CD8-positive, alpha-beta memory T cell (primary cell): ENCODE results near the gene CYLD. TPM values are rescaled to one million over a fixed set of nuclear protein-coding genes. Genes with fewer than 3 reads are reported as not detected.
A peak's percentile ranks its signal among the peaks of the same experiment; 100 is the strongest.

Experiments used
- CTCF ChIA-PET: fragments of 350-600 bp; sonication (Branson Sonifier 250); formaldehyde crosslinking; loops from one replicate; lab custom pipeline; 2021; ENCODE audit warnings: antibody characterized with exemption; lab: Charles Lee
- POLR2A ChIA-PET: fragments of 350-600 bp; sonication (Branson Sonifier 250); formaldehyde crosslinking; loops from one replicate; lab custom pipeline; 2021; ENCODE audit warnings: antibody characterized with exemption; lab: Charles Lee
- DNase-seq, 5 donors: peaks; one replicate each; pipeline versions ENCODE4 v3.0.0 to v3.0.0-alpha.2; 2020 to 2022; ENCODE audit warnings: mixed read lengths in 1 of 5
- H3K27ac ChIP-seq: one replicate; pipeline ENCODE4 v1.7.0; 2013; ENCODE audit warnings: low read depth, mild to moderate bottlenecking, low read length, moderate library complexity
- H3K27me3 ChIP-seq: 2 replicates; pipeline ENCODE4 v1.7.0; 2013; ENCODE audit warnings: low read length, mild to moderate bottlenecking; ENCODE audit not compliant: insufficient read depth, poor library complexity, severe bottlenecking
- H3K36me3 ChIP-seq: 2 replicates; pipeline ENCODE4 v1.7.0; 2013; ENCODE audit warnings: mild to moderate bottlenecking, low read length, moderate library complexity; ENCODE audit not compliant: insufficient read depth
- H3K4me1 ChIP-seq: 2 replicates; pipeline ENCODE4 v1.7.0; 2013; ENCODE audit warnings: mild to moderate bottlenecking, low read length, moderate library complexity; ENCODE audit not compliant: insufficient read depth
- H3K4me3 ChIP-seq: 2 replicates; pipeline ENCODE4 v1.7.0; 2013; ENCODE audit warnings: mild to moderate bottlenecking, low read length
- H3K9me3 ChIP-seq: 2 replicates; pipeline ENCODE4 v1.7.0; 2013; ENCODE audit warnings: mild to moderate bottlenecking, low read length
- H3K27ac Mint-ChIP-seq, 8 donors: one replicate each; pipeline ENCODE4 v1.8.0; 2020 to 2021; ENCODE audit warnings: mixed read lengths in 8 of 8, mild to moderate bottlenecking in 6 of 8, inconsistent platforms in 3 of 8, moderate library complexity in 3 of 8
- H3K27me3 Mint-ChIP-seq, 2 donors: one replicate each; pipeline ENCODE4 v1.8.0; 2020 to 2021; ENCODE audit warnings: mixed read lengths in 2 of 2, mild to moderate bottlenecking in 1 of 2, moderate library complexity in 1 of 2
- H3K36me3 Mint-ChIP-seq, 3 donors: one replicate each; pipeline ENCODE4 v1.8.0; 2020 to 2021; ENCODE audit warnings: mixed read lengths in 3 of 3, inconsistent platforms in 1 of 3, mild to moderate bottlenecking in 1 of 3
- H3K4me1 Mint-ChIP-seq, 3 donors: one replicate each; pipeline ENCODE4 v1.8.0; 2020 to 2021; ENCODE audit warnings: mixed read lengths in 3 of 3, inconsistent platforms in 1 of 3, mild to moderate bottlenecking in 1 of 3
- H3K4me3 Mint-ChIP-seq, 7 donors: one replicate each; pipeline ENCODE4 v1.8.0; 2020 to 2021; ENCODE audit warnings: mixed read lengths in 7 of 7, mild to moderate bottlenecking in 6 of 7, moderate library complexity in 4 of 7, inconsistent platforms in 2 of 7
- H3K9me3 Mint-ChIP-seq, 5 donors: one replicate each; pipeline ENCODE4 v1.8.0; 2020 to 2022; ENCODE audit warnings: mixed read lengths in 5 of 5, mild to moderate bottlenecking in 3 of 5, moderate library complexity in 2 of 5, inconsistent platforms in 1 of 5
- polyA plus RNA-seq: library from polyadenylated mRNA; unstranded; fragments of 300-500 nt; fragmentation: Illumina TruSeq; gene quantifications from one replicate; pipeline ENCODE4 v1.2.3, GENCODE V29; 2021
- total RNA-seq, 2 experiments: library from RNA; stranded (reverse); gene quantifications; one replicate each; pipeline ENCODE4 v1.2.3, GENCODE V29; 2021

CYLD gene
- total and polyA plus RNA-seq, 3 experiments from 2014 or later: 105 to 152 (median 144) TPM

DNA sequence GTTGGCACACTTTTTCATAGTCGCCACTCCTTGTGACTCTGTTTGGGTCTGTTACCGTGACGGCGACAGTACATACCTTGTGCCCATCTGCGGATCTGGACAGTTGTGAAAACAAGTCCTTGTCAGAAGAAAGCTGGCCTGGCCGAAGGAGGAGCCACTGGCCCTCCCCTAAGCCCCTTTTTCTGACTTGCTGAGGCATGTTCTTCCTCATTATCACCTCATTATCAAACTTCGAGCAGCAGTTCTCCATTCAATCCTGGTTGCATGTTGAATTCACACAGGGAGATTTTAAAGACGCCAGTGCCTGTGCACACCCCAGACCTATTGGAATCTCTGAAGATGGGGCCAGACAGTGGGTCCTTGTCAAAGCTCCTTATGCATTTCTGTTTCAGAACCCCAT lies 61.1 kb downstream of the CYLD start:
- Histone ChIP-seq H3K9me3 (no peaks in the 10 kb centered on the region), H3K27ac (no peak overlapping the region), H3K4me3 (no peak overlapping the region), H3K4me1 (peaks cover 6% of the 10 kb centered on the region), H3K27me3 (no peaks in the 10 kb centered on the region), H3K36me3 (peaks cover 5% of the 10 kb centered on the region)
- Mint-ChIP-seq H3K4me3 (no peak overlapping the region), H3K36me3 (peaks cover 0 to 37% (median 4%) of the 10 kb centered on the region in 3 donors), H3K4me1 (peaks cover 10 to 13% (median 10%) of the 10 kb centered on the region in 3 donors), H3K9me3 (no peaks in the 10 kb centered on the region), H3K27me3 (no peaks in the 10 kb centered on the region), H3K27ac (peak overlapping the region in 2 of 8 donors; percentile 29 to 32)
- DNase-seq: no peak
- ChIA-PET POLR2A (no interaction called here), CTCF (interaction anchor here (1.5 kb wide), 1 partner anchor 590 kb away, joined by 4 read pairs; no protein-coding TSS in a partner anchor)

- POLR2A ChIA-PET: no interaction called here
- CTCF ChIA-PET: interaction anchor here (1.1 to 5.2 kb wide), 8 partner anchors 8 to 780 kb away, joined by 4 to 79 read pairs (median 22); partner anchors contain the start of gene CNEP1R1
Observed at GRCh38 chr16:50804290-50804907, 62.5 kb downstream of the CYLD start.

GRCh38 chr16:50806099-50807062 lies 64.5 kb downstream of the CYLD start:
- Mint-ChIP-seq H3K4me3 (peak overlapping the region; percentile 15 to 87 (median 80)), H3K27ac (peak overlapping the region; percentile 4 to 91 (median 78)), H3K9me3 (no peaks in the 10 kb centered on the region)

More at GRCh38 chr16:50804290-50804907, 62.5 kb downstream of the CYLD start:
- Histone ChIP-seq H3K4me3 (no peak overlapping the region), H3K27ac (no peak overlapping the region), H3K9me3 (no peaks in the 10 kb centered on the region), H3K36me3 (no peaks in the 10 kb centered on the region), H3K27me3 (no peaks in the 10 kb centered on the region), H3K4me1 (peaks cover 6% of the 10 kb centered on the region)
- Mint-ChIP-seq H3K27me3 (no peaks in the 10 kb centered on the region), H3K9me3 (no peaks in the 10 kb centered on the region), H3K27ac (peak overlapping the region in 5 of 8 donors; percentile 46 to 57 (median 54)), H3K36me3 (peaks cover 0 to 23% (median 0%) of the 10 kb centered on the region in 3 donors), H3K4me3 (peak overlapping the region in 1 of 7 donors; percentile 74), H3K4me1 (peaks cover 8 to 12% (median 10%) of the 10 kb centered on the region in 3 donors)
- no peak for DNase-seq

GRCh38 chr16:50808929-50809538 lies 67.1 kb downstream of the CYLD start:
- Mint-ChIP-seq H3K4me1 (peaks cover 8 to 12% (median 10%) of the 10 kb centered on the region in 3 donors), H3K27ac (no peak overlapping the region)
- CTCF ChIA-PET: interaction anchor here (0.7 kb wide), 1 partner anchor 735 kb away, joined by 3 read pairs; no protein-coding TSS in a partner anchor

More at GRCh38 chr16:50806099-50807062, 64.5 kb downstream of the CYLD start:
- Mint-ChIP-seq H3K27me3 (peaks cover 0 to 2% of the 10 kb centered on the region in 2 donors), H3K36me3 (peaks cover 0 to 9% (median 0%) of the 10 kb centered on the region in 3 donors), H3K4me1 (peaks cover 8 to 12% (median 10%) of the 10 kb centered on the region in 3 donors)
- Histone ChIP-seq H3K27me3 (no peaks in the 10 kb centered on the region), H3K4me1 (peaks cover 6% of the 10 kb centered on the region), H3K36me3 (no peaks in the 10 kb centered on the region), H3K27ac (no peak overlapping the region), H3K9me3 (no peaks in the 10 kb centered on the region), H3K4me3 (peak overlapping the region; percentile 53)
- CTCF ChIA-PET: interaction anchor here (0.7 to 5.2 kb wide), 77 partner anchors 9 to 782 kb away, joined by 3 to 79 read pairs (median 4); partner anchors contain the start of genes CNEP1R1, CYLD, HEATR3 and SNX20
- POLR2A ChIA-PET: interaction anchor here (0.6 to 1.2 kb wide), 3 partner anchors 108 to 781 kb away, joined by 3 to 4 read pairs (median 4); partner anchors contain the start of gene CNEP1R1
- peak; percentile 76 to 89 (median 86) for DNase-seq

DNA sequence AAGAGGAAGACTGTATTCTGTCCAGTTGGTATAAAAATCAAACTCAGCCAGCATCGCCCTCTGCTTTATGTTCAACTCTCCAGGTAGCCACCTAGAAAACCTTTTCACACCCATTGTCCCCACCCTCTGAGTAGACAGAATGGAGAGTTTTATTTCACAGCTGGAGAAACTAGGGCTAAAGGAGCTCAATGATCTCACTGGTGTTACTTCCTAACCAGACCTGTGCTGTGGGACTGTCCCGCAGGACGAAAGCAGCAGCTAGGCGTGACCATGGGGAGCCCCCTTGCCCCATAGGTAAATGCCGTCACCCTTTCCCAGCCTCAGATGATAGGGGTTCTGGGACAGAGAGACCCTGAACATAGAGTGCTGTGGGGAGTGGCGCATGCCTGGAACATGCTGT lies 67.7 kb downstream of the CYLD start:
- no peak overlapping the region for H3K4me3 ChIP-seq
- no peaks in the 10 kb centered on the region for H3K27me3 ChIP-seq
- H3K9me3 ChIP-seq: no peaks in the 10 kb centered on the region
- H3K27me3 Mint-ChIP-seq: peaks cover 0 to 2% of the 10 kb centered on the region in 2 donors
- CTCF ChIA-PET: interaction anchor here (0.7 to 1.5 kb wide), 2 partner anchors 144 to 735 kb away, joined by 3 read pairs; no protein-coding TSS in a partner anchor
- H3K27ac Mint-ChIP-seq: no peak overlapping the region
- POLR2A ChIA-PET: no interaction called here
- no peak for DNase-seq
- H3K27ac ChIP-seq: no peak overlapping the region
- no peak overlapping the region for H3K4me3 Mint-ChIP-seq
- peaks cover 6% of the 10 kb centered on the region for H3K4me1 ChIP-seq
- no peaks in the 10 kb centered on the region for H3K36me3 ChIP-seq
- peaks cover 8 to 12% (median 10%) of the 10 kb centered on the region in 3 donors for H3K4me1 Mint-ChIP-seq
- no peaks in the 10 kb centered on the region for H3K9me3 Mint-ChIP-seq
- no peaks in the 10 kb centered on the region for H3K36me3 Mint-ChIP-seq

More at GRCh38 chr16:50808929-50809538, 67.1 kb downstream of the CYLD start:
- Histone ChIP-seq H3K36me3 (no peaks in the 10 kb centered on the region), H3K27me3 (no peaks in the 10 kb centered on the region), H3K9me3 (no peaks in the 10 kb centered on the region), H3K27ac (no peak overlapping the region), H3K4me1 (peaks cover 6% of the 10 kb centered on the region), H3K4me3 (no peak overlapping the region)
- Mint-ChIP-seq H3K27me3 (peaks cover 0 to 2% of the 10 kb centered on the region in 2 donors), H3K4me3 (no peak overlapping the region), H3K36me3 (no peaks in the 10 kb centered on the region), H3K9me3 (no peaks in the 10 kb centered on the region)
- POLR2A ChIA-PET: no interaction called here
- no peak for DNase-seq

DNA sequence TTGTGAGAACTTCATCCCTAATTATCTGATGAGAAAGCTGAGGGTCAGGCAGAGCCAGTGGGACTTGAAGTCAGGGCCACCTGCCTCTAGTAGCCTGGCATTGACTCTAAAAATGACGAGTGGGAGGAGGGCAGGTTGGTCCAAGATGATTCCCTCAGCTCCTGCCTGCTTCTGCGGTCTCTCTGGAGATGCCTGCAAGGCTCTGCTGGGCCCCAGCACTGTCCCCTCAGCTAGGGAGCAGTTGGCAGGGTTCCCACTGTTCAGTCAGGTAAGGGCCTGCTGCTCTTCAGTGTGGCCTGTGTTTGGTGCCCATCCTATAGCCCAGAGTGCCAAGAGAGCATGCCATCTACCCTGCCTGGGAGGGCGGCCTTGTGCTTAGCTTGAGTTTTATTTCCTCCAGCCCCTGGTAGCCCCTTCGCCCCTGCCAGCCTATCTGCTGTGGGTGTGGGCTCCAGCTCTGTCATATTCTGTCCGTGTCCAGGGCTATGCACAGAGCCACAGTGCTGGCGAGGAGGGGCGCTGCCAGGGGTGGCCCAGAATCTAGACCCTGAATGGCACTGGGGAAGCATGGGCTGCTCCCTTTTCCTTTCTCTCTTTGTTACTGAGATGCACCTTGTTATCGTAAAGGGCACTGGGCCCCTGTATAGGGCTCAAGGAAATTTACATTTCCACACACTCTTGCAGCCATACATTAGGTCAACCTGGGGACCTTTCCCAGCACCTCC lies 68.5 kb downstream of the CYLD start:
- no peak overlapping the region for H3K4me3 Mint-ChIP-seq
- no peaks in the 10 kb centered on the region for H3K9me3 Mint-ChIP-seq
- DNase-seq: no peak
- H3K27me3 ChIP-seq: no peaks in the 10 kb centered on the region
- peaks cover 0 to 2% of the 10 kb centered on the region in 2 donors for H3K27me3 Mint-ChIP-seq
- no peaks in the 10 kb centered on the region for H3K36me3 Mint-ChIP-seq
- H3K36me3 ChIP-seq: no peaks in the 10 kb centered on the region
- ChIA-PET POLR2A (no interaction called here), CTCF (interaction anchor here (1.5 kb wide), 1 partner anchor 145 kb away, joined by 3 read pairs; no protein-coding TSS in a partner anchor)
- H3K9me3 ChIP-seq: no peaks in the 10 kb centered on the region
- H3K4me1 Mint-ChIP-seq: peaks cover 8 to 12% (median 10%) of the 10 kb centered on the region in 3 donors
- no peak overlapping the region for H3K27ac ChIP-seq
- peaks cover 6% of the 10 kb centered on the region for H3K4me1 ChIP-seq
- no peak overlapping the region for H3K27ac Mint-ChIP-seq
- H3K4me3 ChIP-seq: no peak overlapping the region

DNA sequence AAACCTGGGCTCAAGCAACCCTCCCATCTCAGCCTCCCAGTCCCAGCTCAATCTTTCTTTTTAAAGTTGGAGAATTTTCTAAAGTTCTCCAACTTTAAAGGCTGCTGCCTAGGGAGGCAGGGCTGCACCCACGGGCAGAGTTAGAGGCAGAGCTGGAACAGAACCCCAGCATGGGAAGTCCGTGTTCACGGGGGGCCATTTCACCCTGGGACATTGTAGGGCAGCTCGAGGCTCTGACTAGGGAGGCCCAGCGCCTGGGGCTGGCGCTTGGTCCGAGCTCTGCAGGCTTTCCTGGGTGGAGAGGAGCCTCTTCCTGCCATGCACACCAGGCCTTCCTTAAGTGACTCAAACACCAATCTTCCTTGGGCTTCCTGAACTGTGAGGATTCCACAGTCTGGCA lies 70.2 kb downstream of the CYLD start:
- no peak overlapping the region for H3K4me3 Mint-ChIP-seq
- Histone ChIP-seq H3K27ac (no peak overlapping the region), H3K4me3 (no peak overlapping the region), H3K27me3 (no peaks in the 10 kb centered on the region), H3K9me3 (no peaks in the 10 kb centered on the region), H3K4me1 (no peaks in the 10 kb centered on the region), H3K36me3 (no peaks in the 10 kb centered on the region)
- ChIA-PET POLR2A (no interaction called here), CTCF (no interaction called here)
- H3K9me3 Mint-ChIP-seq: no peaks in the 10 kb centered on the region
- H3K36me3 Mint-ChIP-seq: no peaks in the 10 kb centered on the region
- no peak overlapping the region for H3K27ac Mint-ChIP-seq
- peaks cover 2 to 6% of the 10 kb centered on the region in 2 donors for H3K27me3 Mint-ChIP-seq
- no peaks in the 10 kb centered on the region for H3K4me1 Mint-ChIP-seq
- DNase-seq: no peak
